GM12873 (cell line): ENCODE measurements around the gene NFATC1.

ENCODE experiments used
- TF ChIP-seq, protein P1 (sequence below): IDR thresholded peaks from 2 replicates; pipeline ENCODE4 v1.5.1; 2012; ENCODE audit warnings: low read depth, mild to moderate bottlenecking, moderate library complexity, low read length, control low read depth; ENCODE audit not compliant: insufficient read depth; ENCODE audit errors: missing control alignments

The NFATC1 gene

DNA sequence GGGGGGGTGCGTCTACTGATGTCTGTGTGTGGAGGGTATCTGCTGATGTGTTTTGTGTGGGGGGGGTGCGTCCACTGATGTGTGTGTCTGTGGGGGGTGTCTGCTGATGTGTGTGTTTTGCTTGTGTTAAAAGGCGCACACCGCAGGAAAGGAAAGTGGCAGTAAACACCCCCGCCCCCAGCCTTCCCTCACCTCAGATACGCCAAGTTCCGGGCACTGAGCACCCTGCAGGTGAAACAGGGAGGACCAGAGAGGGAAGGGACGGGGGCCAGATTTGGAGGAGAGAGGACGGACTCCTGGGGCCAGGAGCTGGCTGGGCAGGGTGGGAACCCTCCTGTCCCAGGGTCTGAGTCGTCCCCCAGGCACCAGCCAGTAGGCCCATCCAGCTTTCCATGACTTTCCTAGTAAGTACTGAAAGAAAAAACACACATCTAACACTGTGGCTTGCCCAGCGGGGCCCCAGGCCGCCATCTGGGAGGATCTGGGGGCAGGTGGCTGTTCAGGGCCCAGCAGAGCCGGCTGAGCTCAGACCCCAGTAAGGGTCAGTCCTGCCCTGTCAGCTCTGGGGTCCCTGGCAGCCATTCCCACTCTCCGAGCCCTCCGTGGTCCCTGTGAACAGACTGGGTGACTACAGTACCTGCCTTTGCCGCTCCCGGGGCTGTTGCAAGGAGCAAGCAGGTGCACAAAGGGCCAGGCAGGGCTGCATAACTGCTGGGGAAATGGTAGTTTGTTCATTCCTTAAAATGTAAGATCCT lies 126.9 kb downstream of the NFATC1 start:
- TF ChIP-seq, protein P1, sequence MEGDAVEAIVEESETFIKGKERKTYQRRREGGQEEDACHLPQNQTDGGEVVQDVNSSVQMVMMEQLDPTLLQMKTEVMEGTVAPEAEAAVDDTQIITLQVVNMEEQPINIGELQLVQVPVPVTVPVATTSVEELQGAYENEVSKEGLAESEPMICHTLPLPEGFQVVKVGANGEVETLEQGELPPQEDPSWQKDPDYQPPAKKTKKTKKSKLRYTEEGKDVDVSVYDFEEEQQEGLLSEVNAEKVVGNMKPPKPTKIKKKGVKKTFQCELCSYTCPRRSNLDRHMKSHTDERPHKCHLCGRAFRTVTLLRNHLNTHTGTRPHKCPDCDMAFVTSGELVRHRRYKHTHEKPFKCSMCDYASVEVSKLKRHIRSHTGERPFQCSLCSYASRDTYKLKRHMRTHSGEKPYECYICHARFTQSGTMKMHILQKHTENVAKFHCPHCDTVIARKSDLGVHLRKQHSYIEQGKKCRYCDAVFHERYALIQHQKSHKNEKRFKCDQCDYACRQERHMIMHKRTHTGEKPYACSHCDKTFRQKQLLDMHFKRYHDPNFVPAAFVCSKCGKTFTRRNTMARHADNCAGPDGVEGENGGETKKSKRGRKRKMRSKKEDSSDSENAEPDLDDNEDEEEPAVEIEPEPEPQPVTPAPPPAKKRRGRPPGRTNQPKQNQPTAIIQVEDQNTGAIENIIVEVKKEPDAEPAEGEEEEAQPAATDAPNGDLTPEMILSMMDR: no peak

DNA sequence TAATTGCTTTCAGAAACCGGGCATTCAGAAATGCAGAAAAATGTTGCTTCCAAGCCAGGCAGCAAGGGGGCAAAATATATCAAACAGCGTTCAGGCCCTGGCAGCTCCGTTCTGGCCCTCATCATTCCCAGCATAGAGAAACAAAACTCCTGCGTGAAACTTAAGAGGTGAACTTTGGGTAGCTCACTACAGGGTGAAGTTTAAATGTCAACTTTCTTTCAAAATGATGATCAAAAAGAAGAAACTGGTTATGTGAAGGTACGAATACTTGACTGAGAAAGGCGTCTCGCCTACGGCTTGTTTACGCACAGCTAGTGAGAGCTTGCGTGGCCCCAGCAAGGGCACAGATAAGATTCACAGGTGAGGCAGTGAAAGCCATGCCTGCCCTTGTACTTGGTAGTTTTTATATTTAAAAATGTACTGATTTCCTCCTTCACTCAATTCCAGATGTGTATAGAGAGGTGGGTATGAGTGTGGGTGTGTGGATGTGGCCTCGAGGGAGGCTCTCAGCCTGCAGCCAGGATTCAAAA lies 127.5 kb downstream of the NFATC1 start:
- TF ChIP-seq, protein P1: no peak

DNA sequence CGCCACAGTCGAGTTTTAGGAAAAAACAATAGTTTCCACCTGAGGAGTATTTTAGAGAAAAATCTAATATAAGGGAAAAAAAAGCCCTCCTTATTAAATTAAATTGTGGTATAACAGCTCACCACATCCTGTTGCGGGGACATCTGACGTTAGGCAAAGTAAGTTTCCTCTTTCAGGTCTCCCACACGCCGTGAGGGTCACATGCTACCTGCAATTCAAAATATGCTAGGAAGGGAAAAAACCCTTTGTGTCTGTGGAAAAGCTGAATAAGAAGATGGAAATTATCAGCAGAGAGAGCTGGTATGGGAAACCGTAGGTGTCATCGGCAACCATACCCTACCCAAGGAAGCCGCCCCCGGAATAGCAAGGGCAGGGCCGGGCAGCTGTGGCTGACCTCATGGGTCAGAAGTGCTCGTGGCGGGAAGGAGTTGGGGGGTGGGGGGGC lies 128.0 kb downstream of the NFATC1 start:
- TF ChIP-seq, protein P1: no peak

DNA sequence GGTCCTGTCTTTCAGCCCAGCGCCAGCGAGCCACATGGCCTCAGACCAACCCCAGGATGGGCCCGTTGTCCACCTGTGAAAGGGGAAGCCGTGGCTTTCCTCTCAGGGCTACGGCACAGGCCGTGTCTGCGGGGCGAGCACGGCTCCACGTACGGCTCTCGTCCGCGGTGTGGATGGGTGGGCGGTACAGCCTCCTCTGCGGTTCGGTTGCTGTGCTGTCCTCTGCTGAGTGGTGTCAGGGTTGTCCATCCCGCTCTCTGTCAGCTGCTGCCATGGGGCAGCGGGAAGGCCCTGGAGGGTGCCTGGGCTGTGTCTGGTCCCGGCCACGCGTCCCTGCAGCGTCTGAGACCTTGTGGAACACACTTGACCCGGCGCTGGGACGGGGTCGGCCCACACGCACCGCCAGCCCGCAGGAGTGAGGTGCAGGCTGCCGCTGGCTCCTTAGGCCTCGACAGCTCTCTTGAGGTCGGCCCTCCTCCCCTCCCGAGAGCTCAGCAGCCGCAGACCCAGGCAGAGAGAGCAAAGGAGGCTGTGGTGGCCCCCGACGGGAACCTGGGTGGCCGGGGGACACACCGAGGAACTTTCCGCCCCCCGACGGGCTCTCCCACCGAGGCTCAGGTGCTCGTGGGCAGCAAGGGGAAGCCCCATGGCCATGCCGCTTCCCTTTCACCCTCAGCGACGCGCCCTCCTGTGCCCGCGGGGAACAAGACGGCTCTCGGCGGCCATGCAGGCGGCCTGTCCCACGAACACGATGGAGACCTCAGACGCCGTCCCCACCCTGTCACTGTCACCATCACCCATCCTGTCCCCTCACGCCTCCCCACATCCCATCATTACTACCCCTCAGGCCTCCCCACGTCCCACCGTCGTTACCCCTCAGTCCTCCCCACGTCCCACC lies 128.7 kb downstream of the NFATC1 start:
- TF ChIP-seq, protein P1: no peak

DNA sequence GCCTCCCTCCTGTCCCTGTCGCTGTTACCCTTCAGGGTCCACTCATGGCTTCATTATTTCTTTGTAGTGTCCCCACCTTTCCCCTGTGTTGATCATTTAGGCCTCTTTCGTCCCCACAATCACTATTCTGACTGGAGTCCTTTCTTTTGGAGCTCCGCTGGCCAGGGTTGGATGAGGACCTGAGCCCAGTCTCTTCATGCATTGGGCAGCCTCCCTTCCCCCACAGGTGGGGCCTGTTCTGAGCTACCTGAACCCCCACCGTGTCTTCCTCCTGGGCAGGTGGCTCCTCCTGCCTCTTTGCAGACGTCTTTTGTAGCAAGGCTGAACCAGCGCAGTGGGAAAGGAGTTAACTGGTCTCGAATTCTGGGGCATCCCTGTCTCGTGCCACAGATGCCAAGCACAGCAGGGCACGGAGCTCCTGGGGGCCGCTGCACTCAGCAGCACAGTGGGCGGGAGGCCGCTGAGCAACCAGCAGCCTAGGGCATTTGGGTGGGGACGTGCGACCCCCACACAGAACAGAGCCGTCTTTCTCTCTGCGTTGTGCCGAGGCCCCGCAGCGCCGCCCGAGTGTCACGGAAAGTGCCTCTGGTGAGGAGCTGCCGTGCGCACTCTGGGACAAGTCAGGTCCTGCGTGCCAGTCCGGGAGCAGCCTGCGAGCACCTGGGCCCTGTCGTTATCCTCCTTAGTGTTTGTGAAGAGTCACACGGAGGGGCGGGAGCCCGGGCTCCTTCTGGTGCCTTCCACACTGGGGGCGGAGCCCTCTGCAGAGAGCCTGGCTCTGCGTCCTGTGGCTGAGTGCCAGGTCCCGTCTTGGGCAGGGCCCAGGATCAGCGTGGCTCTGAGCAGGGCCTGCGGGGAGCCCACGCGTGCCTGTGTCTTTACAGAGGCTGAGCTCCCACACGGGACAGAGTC lies 130.1 kb downstream of the NFATC1 start:
- TF ChIP-seq, protein P1: no peak

DNA sequence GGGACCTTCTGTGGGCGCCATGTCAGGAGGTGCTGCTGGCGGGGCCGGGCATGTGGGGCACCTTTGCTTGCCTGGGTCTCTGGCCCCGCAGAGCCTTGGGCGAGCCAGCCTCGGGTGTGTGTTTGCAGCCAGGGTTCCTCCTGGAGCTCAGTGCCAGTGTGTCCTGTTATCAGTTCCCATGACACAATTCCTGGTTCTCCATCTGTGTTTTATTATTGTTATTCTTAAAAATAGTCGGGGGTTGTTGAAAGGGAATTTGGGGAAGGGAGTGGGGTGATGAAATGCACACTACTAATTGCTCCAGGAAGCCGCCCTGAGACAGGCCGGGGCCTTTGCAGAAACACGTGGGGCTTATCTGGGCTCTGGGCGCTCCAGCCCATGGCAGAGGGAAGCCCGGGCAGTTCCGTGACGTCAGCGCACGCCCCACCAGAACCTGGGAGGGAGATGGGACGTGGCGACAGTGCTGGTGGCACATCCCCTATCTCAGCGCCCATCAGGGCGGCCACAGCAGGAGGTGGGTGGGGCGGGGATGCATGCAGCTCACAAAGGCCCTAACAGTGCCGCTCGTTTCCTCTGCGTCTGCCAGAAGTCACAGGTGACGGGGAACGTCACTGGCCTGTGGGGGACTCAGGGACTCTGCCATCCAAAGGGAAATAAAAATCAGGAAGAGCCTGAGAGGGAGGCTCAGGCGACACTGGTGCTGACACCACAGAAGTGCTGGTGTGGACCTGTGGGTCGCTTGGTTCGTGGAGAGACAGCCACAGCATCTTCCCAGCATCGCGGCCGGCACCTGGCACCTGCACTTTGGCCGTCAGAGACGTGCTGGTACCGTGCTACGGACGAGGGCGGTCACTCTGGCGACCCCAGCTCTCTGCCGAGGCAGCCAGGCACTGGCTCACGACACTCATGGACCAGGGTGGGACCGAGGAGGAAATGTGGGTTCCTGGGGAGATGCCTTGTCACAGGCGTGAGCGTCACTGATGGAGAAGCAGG lies 131.0 kb downstream of the NFATC1 start:
- TF ChIP-seq, protein P1: no peak
